ENCODE measurements around the gene HRH3.

HRH3 gene

GRCh38 chr20:62243906-62244515, 23.9 kb upstream of the HRH3 start:
- no peak for DNase-seq

GRCh38 chr20:62243106-62243505, 23.0 kb upstream of the HRH3 start:
- DNase-seq: no peak

- DNase-seq: no peak
These were observed 22.1 kb upstream of the HRH3 start for GRCh38 chr20:62242176-62242575.

GRCh38 chr20:62241506-62241905, 21.4 kb upstream of the HRH3 start:
- no peak for DNase-seq

- DNase-seq: peak; percentile 34 to 45
These were observed 20.1 kb upstream of the HRH3 start for GRCh38 chr20:62240020-62240685.

- DNase-seq: no peak
These were observed 19.3 kb upstream of the HRH3 start for GRCh38 chr20:62239278-62239879.

- peak in 1 of 2 donors; percentile 5 for DNase-seq
These were observed 18.6 kb upstream of the HRH3 start for GRCh38 chr20:62238569-62239277.

- DNase-seq: peak; percentile 98 to 100
These were observed 17.9 kb upstream of the HRH3 start, which contains the start of gene OSBPL2 for GRCh38 chr20:62237801-62238568. OSBPL2 (plus strand) TSS chr20:62238521; CDS start chr20:62256185, 17,664 bp downstream.

GRCh38 chr20:62237514-62237800, 17.4 kb upstream of the HRH3 start:
- DNase-seq: no peak

GRCh38 chr20:62236766-62237513, 16.9 kb upstream of the HRH3 start:
- no peak for DNase-seq

- DNase-seq: no peak
These were observed 16.1 kb upstream of the HRH3 start for GRCh38 chr20:62236200-62236599.

- no peak for DNase-seq
These were observed 15.7 kb upstream of the HRH3 start for GRCh38 chr20:62235777-62236157.

- DNase-seq: no peak
These were observed 15.1 kb upstream of the HRH3 start for GRCh38 chr20:62235001-62235776.

GRCh38 chr20:62234339-62234738, 14.3 kb upstream of the HRH3 start:
- no peak for DNase-seq

- DNase-seq: no peak
These were observed 13.6 kb upstream of the HRH3 start for GRCh38 chr20:62233684-62234083.

- no peak for DNase-seq
These were observed 12.9 kb upstream of the HRH3 start for GRCh38 chr20:62232770-62233645.

- DNase-seq: no peak
These were observed 12.1 kb upstream of the HRH3 start for GRCh38 chr20:62232194-62232593.

GRCh38 chr20:62231292-62231691, 11.2 kb upstream of the HRH3 start:
- DNase-seq: no peak

- DNase-seq: no peak
These were observed 10.6 kb upstream of the HRH3 start for GRCh38 chr20:62230696-62231095.

- DNase-seq: no peak
These were observed 10.2 kb upstream of the HRH3 start for GRCh38 chr20:62230276-62230675.

- DNase-seq: no peak
These were observed 9.6 kb upstream of the HRH3 start for GRCh38 chr20:62229667-62230066.
